Bronchial smooth muscle cell (primary cell): Measurements from ENCODE around the gene EFCAB11. TPM values are rescaled to one million over a fixed set of nuclear protein-coding genes. Genes with fewer than 3 reads are reported as not detected.

Experiments used
- total RNA-seq: library from RNA; depleted of rRNA; stranded (reverse); fragments of >200 nt; gene quantifications from 2 replicates; pipeline ENCODE4 v1.2.1, GENCODE V29; 2014

Gene EFCAB11
- total RNA-seq: 5.4 and 5.9 TPM in 2 replicates

GRCh38 chr14:89954070-89955021, at the start of gene EFCAB11:
Gene EFCAB11 (minus strand): TSS chr14:89954730. CDS start chr14:89954660, 70 bp downstream.

GRCh38 chr14:89955745-89956660, 1.5 kb upstream of the EFCAB11 start, which contains the start of gene TDP1:
Gene TDP1 (plus strand): TSS chr14:89955927. CDS start chr14:89963115, 7,188 bp downstream.

Other genes with a start within 250 kb of the EFCAB11 start
- gene TDP1, start 1.2 kb upstream of the EFCAB11 start, total RNA-seq: 12.3 and 15.0 TPM in 2 replicates
- gene KCNK13, start 107.3 kb upstream of the EFCAB11 start, total RNA-seq: not detected in 2 replicates